Mucosa of stomach (tissue), 1 donor: ENCODE data around the gene ALG14.

Experiments
- H3K27me3 ChIP-seq: one replicate; pipeline ENCODE4 v1.7.0; 2013; ENCODE audit warnings: mild to moderate bottlenecking, low read length; ENCODE audit not compliant: control insufficient read depth, insufficient read depth
- H3K36me3 ChIP-seq: one replicate; pipeline ENCODE4 v1.7.0; 2013; ENCODE audit warnings: low read length; ENCODE audit not compliant: control insufficient read depth, insufficient read depth
- H3K4me1 ChIP-seq: one replicate; pipeline ENCODE4 v1.7.0; 2013; ENCODE audit warnings: mild to moderate bottlenecking, low read length; ENCODE audit not compliant: control insufficient read depth, insufficient read depth
- H3K4me3 ChIP-seq: one replicate; pipeline ENCODE4 v1.7.0; 2013; ENCODE audit warnings: low read length
- H3K9ac ChIP-seq: one replicate; pipeline ENCODE4 v1.7.0; 2013; ENCODE audit warnings: mild to moderate bottlenecking, low read length, moderate library complexity
- H3K9me3 ChIP-seq: one replicate; pipeline ENCODE4 v1.7.0; 2013; ENCODE audit warnings: mild to moderate bottlenecking, low read length, moderate library complexity; ENCODE audit not compliant: control insufficient read depth
- donor health status: Pancreatic carcinoma.

The ALG14 gene

GRCh38 chr1:95084317-95085176 is 11.8 kb upstream of the ALG14 start:
- Histone ChIP-seq H3K4me1 (peaks cover 5% of the 10 kb centered on the region), H3K36me3 (no peaks in the 10 kb centered on the region)

GRCh38 chr1:95080879-95081278 is 8.1 kb upstream of the ALG14 start:
- Histone ChIP-seq H3K9ac (no peak overlapping the region), H3K9me3 (no peaks in the 10 kb centered on the region), H3K27me3 (no peaks in the 10 kb centered on the region), H3K36me3 (no peaks in the 10 kb centered on the region), H3K4me3 (no peak overlapping the region), H3K4me1 (peaks cover 5% of the 10 kb centered on the region)

More at GRCh38 chr1:95084317-95085176, 11.8 kb upstream of the ALG14 start:
- no peak overlapping the region for H3K4me3 ChIP-seq
- H3K27me3 ChIP-seq, result no peaks in the 10 kb centered on the region
- H3K9me3 ChIP-seq, result no peaks in the 10 kb centered on the region
- no peak overlapping the region for H3K9ac ChIP-seq

GRCh38 chr1:95080446-95080845 is 7.7 kb upstream of the ALG14 start:
- H3K9ac ChIP-seq, result no peak overlapping the region
- no peaks in the 10 kb centered on the region for H3K27me3 ChIP-seq
- no peaks in the 10 kb centered on the region for H3K36me3 ChIP-seq
- H3K4me1 ChIP-seq, result peaks cover 5% of the 10 kb centered on the region
- H3K4me3 ChIP-seq, result no peak overlapping the region
- H3K9me3 ChIP-seq, result no peaks in the 10 kb centered on the region

GRCh38 chr1:95076034-95076433 is 3.3 kb upstream of the ALG14 start:
- no peaks in the 10 kb centered on the region for H3K36me3 ChIP-seq
- no peak overlapping the region for H3K4me3 ChIP-seq
- H3K9me3 ChIP-seq, result no peaks in the 10 kb centered on the region
- H3K4me1 ChIP-seq, result peaks cover 9% of the 10 kb centered on the region
- no peaks in the 10 kb centered on the region for H3K27me3 ChIP-seq
- no peak overlapping the region for H3K9ac ChIP-seq

- H3K4me3 ChIP-seq, result peak overlapping the region; percentile 68
- no peaks in the 10 kb centered on the region for H3K36me3 ChIP-seq
- peak overlapping the region; percentile 64 for H3K9ac ChIP-seq
- H3K4me1 ChIP-seq, result peaks cover 19% of the 10 kb centered on the region
- no peaks in the 10 kb centered on the region for H3K9me3 ChIP-seq
- no peaks in the 10 kb centered on the region for H3K27me3 ChIP-seq
Measured at GRCh38 chr1:95073446-95073845, 695 bp upstream of the ALG14 start.

- H3K27me3 ChIP-seq, result no peaks in the 10 kb centered on the region
- H3K9ac ChIP-seq, result peak overlapping the region; percentile 64
- H3K4me1 ChIP-seq, result peaks cover 19% of the 10 kb centered on the region
- no peaks in the 10 kb centered on the region for H3K9me3 ChIP-seq
- peak overlapping the region; percentile 68 for H3K4me3 ChIP-seq
- H3K36me3 ChIP-seq, result no peaks in the 10 kb centered on the region
Measured at GRCh38 chr1:95072117-95072516, 634 bp downstream of the ALG14 start.

GRCh38 chr1:95071539-95071938 is 1.2 kb downstream of the ALG14 start:
- Histone ChIP-seq H3K9ac (peak overlapping the region; percentile 64), H3K4me1 (peaks cover 19% of the 10 kb centered on the region), H3K4me3 (peak overlapping the region; percentile 68), H3K27me3 (no peaks in the 10 kb centered on the region), H3K9me3 (no peaks in the 10 kb centered on the region), H3K36me3 (no peaks in the 10 kb centered on the region)

- no peaks in the 10 kb centered on the region for H3K36me3 ChIP-seq
- no peak overlapping the region for H3K4me3 ChIP-seq
- H3K9me3 ChIP-seq, result no peaks in the 10 kb centered on the region
- H3K4me1 ChIP-seq, result peaks cover 19% of the 10 kb centered on the region
- no peaks in the 10 kb centered on the region for H3K27me3 ChIP-seq
- H3K9ac ChIP-seq, result no peak overlapping the region
Measured at GRCh38 chr1:95069710-95070093, 3.0 kb downstream of the ALG14 start.

- no peaks in the 10 kb centered on the region for H3K9me3 ChIP-seq
- H3K9ac ChIP-seq, result no peak overlapping the region
- no peaks in the 10 kb centered on the region for H3K27me3 ChIP-seq
- no peaks in the 10 kb centered on the region for H3K36me3 ChIP-seq
- H3K4me1 ChIP-seq, result peaks cover 19% of the 10 kb centered on the region
- H3K4me3 ChIP-seq, result no peak overlapping the region
Measured at GRCh38 chr1:95068956-95069709, 3.6 kb downstream of the ALG14 start.

GRCh38 chr1:95067568-95067967 is 5.2 kb downstream of the ALG14 start:
- H3K9ac ChIP-seq, result no peak overlapping the region
- no peaks in the 10 kb centered on the region for H3K9me3 ChIP-seq
- H3K36me3 ChIP-seq, result peaks cover 4% of the 10 kb centered on the region
- H3K27me3 ChIP-seq, result no peaks in the 10 kb centered on the region
- H3K4me3 ChIP-seq, result no peak overlapping the region
- H3K4me1 ChIP-seq, result peaks cover 16% of the 10 kb centered on the region

- Histone ChIP-seq H3K4me1 (peaks cover 16% of the 10 kb centered on the region), H3K27me3 (no peaks in the 10 kb centered on the region), H3K36me3 (peaks cover 4% of the 10 kb centered on the region), H3K4me3 (no peak overlapping the region), H3K9me3 (no peaks in the 10 kb centered on the region), H3K9ac (no peak overlapping the region)
Measured at GRCh38 chr1:95067062-95067461, 5.7 kb downstream of the ALG14 start.

GRCh38 chr1:95061445-95062006 is 11.2 kb downstream of the ALG14 start:
- H3K36me3 ChIP-seq, result peaks cover 4% of the 10 kb centered on the region
- no peak overlapping the region for H3K9ac ChIP-seq
- no peak overlapping the region for H3K4me3 ChIP-seq
- no peaks in the 10 kb centered on the region for H3K27me3 ChIP-seq
- H3K4me1 ChIP-seq, result no peaks in the 10 kb centered on the region
- no peaks in the 10 kb centered on the region for H3K9me3 ChIP-seq
